Right ventricle myocardium inferior (tissue), 1 donor: ENCODE results near the gene TJP2. TPM values are rescaled to one million over a fixed set of nuclear protein-coding genes. Genes with fewer than 3 reads are reported as not detected.
A peak's percentile ranks its signal among the peaks of the same experiment; 100 is the strongest.
"Not testable (repeated sequence)": the region's sequence is repeated elsewhere in the genome, so short reads cannot be mapped to it uniquely, and the experiment has no call there.

Source experiments
- ATAC-seq: fragments of 200-7000 bp; cut with Tn5 transposase; one replicate; pipeline ENCODE4 v1.9.1; 2020; ENCODE audit warnings: mild to moderate bottlenecking, moderate library complexity
- DNase-seq: peaks from one replicate; pipeline ENCODE4 v3.0.0; 2021; ENCODE audit errors: missing footprints
- intact Hi-C: fragments of 100-400 bp; cut with DNase I; formaldehyde crosslinking; loops from one replicate; pipeline ENCODE4 v1.11.0; 2022
- total RNA-seq: library from RNA; stranded (reverse); fragmentation: NEBNext Ultra II Directional; extraction: Animal tissue kit (Norgen Biotek cat#: 25700); gene quantifications from one replicate; pipeline ENCODE4 v1.2.1, GENCODE V29; 2021
- donor health status: DM: no; HTN: yes; CAD: no; lungs with severe emphysema.

The TJP2 gene
- total RNA-seq, 1 donor from 2014 or later = 110 TPM

DNA sequence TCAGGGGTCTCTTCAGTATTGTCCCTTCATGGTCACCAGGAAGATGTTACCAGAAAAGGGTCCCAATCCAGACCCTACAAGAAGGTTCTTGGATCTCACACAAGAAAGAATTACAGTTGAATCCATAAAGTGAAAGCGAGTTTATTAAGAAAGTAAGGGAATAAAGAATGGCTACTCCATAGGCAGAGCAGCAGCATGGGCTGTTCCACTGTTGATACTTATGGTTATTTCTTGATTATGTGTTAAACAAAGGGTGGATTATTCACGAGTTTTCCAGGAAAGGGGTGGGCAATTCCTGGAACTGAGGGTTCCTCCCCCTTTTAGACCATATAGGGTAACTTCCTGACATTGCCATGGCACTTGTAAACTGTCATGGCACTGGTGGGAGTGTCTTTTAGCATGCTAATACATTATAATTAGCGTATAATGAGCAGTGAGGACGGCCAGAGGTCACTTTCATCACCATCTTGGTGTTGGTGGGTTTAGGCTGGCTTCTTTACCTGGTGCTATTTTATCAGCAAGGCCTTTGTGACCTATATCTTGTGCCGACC is 132.9 kb downstream of the TJP2 start:
- DNase-seq, ATAC-seq, intact Hi-C loops: not testable (repeated sequence)

DNA sequence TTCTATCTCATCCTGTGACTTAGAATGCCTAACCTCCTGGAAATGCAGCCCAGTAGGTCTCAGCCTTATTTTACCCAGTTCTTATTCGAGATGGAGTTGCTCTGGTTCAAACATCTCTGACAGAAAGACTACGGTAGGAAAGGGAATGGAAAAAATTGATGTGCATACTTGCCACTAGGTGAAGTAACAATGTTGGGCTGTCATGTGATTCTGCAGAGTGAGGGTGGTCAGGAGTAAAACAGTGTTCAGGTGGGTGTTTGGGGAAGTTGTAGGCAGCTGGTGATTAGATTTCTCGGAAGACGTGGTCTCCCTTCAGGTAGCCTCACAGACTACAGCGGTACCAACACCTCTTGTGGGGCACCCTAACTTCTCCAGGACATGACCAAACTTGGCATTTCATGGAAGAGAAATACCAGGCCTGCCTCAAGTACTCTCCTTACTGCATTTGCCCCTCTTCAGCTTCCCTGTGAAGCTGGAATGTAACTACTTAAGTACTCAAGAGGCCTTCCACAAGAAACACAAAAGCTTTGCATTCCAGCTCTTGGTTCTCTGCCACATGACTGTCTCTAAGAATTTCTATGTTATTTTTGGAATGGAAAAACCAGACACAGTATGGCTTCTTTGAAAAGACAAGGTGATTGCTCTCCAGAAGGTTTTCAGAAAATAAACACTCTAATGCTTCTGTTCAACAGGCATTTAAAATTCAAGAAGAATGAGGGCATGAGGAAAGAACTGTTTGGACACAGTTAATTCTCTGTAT is 133.5 kb downstream of the TJP2 start:
- ATAC-seq (peak; percentile 34), DNase-seq (no peak)

DNA sequence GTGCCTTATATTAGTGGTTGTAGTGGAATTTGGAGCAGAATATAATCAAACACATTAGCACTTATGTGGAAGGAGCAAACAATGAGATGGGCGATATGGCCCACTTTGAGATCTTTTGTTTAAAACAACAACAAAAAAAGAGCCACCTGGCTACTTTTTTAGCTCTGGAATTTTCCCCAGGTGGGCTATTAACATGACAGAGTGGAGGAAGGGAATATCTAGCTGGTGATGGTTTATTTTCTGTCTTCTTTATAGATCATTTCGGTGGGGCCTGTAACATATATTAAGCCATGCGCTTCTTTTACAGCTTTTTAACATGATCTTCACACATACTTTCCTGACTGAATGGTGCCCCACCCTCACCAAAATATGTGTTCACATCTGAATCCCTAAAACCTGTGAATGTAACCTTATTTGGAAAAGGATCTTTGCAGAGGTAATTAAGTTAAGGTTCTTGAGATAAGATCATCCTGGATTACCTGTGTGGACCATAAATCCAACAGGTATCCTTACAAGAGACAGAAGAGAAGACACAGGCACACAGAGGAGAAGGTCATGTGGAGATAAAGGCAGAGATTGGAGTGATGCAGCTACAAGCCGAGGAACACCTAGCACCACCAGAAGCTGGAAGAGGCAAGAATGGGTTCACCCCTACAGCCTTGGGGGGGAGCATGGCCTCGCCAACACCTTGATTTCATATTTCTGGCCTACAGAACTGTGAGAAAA is 134.3 kb downstream of the TJP2 start:
- DNase-seq (no peak), ATAC-seq (no peak)
- intact Hi-C loops = no loop called here

More for the DNA sequence above, 133.5 kb downstream of the TJP2 start:
- intact Hi-C loops = no loop called here

DNA sequence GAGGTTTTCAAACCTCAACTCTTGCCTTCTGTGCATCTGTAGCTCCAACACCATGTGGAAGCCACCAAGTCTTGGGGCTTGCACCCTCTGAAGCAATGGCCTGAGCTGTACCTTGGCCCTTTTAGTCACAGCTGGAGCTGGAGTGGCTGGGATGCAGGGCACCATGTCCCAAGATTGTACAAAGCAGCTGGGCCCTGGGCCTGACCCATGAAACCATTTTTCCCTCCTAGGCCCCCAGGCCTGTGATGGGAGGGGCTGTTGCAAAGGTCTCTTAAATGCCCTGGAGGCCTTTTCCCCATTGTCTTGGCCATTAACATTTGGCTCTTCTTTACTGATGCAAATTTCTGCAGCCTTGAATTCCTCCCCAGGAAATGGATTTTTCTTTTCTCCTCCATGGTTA is 139.1 kb downstream of the TJP2 start:
- intact Hi-C loops = no loop called here

DNA sequence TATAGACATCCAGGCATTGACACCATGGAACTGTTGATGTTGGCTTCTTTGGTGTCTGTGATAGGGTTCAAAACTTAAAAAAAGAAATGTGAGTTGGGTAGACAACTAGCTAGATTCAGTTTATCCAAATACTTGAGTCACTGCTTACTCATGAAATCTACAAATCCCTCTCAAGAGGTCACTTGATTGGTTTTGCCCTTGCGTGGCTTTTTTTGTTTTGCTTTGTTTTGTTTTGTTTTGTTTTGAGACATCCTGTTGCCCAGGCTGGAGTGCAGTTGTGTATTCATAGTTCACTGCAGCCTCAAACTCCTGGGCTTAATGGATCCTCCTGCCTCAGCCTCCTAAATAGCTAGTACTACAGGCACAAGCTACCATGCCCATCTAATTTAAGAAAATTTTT is 140.5 kb downstream of the TJP2 start:
- ATAC-seq (no peak), DNase-seq (no peak)
- intact Hi-C loops = no loop called here

More for the DNA sequence above, 139.1 kb downstream of the TJP2 start:
- DNase-seq (no peak), ATAC-seq (no peak)

DNA sequence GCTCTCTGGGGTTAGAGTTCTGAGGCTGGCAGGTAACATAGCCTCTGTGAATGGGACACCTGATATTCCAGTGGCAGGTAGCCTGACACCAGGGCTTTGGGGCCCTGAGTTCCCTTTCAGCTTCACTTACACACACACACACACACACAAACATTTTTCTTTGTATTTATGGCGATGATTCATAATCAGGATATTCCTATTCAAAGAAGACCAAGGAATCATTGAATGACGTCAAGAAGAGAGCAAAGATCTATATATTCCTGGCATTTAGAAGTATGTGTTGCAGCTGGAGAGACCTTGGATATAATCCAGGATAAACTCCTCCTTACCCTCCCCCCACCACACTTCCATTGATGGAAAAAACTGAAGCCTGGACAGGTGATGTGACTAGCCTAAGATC is 143.0 kb downstream of the TJP2 start:
- ATAC-seq (no peak), DNase-seq (no peak)
- intact Hi-C loops = no loop called here

DNA sequence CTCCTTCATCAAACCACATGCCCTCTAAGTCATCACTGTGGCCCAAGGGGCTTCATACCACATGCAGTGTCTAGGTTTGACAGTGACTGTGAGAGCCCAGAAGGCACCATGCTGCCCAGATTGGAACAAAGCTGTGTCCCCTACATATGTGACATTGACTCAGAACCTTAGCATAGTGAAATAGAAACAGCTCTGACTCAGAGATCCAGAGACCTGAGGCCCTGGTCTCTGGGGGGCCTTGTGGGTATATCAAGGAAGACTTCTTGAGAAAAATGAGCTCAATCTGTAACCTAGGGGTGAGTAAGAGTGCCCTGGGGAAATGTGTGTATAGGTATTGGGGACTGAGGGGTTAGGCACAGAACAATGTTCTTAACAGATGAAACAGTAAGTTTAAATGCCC is 143.8 kb downstream of the TJP2 start:
- intact Hi-C loops = no loop called here
- no peak for ATAC-seq

DNA sequence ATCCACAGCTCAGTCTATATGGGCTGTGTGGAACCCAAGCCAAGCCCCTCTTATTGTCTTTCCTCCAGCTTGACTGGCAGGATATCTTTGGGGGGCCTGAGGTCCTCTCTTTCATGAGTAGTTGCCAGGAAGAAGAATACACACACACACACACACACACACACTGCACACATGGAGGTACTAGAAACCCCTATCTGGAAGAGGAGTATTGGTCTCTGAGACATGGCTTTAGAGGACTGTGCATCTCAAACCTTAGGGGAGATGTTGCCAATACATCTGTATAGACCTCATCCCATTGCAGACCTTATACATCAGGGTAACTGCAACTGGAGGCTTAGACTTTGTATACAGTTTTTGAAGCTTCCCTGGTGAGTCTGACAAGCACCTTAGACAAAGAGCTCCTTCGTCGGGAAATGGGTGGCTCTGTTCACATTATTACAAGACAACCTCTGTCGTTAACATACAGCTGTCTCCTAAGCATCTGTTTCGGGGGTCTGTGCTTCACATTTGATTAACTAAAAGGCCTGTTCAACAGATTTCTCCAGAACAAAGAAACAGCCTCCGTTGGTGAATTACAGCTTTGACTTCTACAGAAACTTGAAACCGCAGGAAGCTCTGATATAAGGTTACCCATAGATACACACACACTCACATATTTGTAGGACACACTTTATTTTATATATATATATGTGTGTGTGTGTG is 145.4 kb downstream of the TJP2 start:
- intact Hi-C loops = loop anchor here (10.0 kb wide), 1 partner anchor 285 kb away; the partner anchor contains the start of gene FXN
- ATAC-seq = no peak
- no peak for DNase-seq

More for the DNA sequence above, 143.8 kb downstream of the TJP2 start:
- DNase-seq = no peak

DNA sequence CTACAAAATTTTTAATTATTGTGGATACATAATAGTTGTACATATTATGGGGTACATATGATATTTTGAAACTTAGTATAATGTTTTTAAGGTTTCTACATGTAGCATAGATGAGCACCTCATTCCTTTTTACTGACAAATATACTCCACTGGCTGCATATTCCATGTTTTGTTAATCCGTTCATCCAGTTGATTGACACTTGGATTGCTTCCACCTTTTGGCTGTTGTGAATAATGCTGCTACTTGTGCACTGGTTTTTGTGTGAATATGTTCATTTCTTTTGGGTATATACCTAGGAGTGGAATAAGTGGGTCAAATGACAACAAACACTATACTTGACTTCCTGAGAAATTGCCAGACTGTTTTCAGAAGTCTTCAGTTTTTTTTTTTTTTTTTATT is 148.2 kb downstream of the TJP2 start:
- intact Hi-C loops = loop anchor here (10.0 kb wide), 1 partner anchor 287 kb away; the partner anchor contains the start of gene FXN
- ATAC-seq (no peak), DNase-seq (no peak)

DNA sequence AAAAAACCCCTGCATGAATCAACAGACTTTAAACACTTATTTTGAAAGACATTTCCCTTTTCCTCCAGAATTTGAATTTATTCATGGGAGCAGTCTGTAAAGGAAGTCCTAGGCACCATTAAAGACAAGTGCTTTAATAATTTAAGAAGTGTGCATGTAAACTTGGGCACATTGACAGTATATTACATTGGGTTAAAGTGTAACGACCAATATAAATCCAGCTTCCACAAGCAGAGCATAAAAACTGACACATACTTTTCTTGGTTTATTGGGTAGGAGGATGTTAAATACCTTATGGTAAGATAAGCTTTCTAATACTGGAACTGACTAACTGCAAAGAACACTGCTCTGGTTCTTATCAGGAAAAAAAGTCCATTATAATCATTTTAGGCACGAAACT is 149.8 kb downstream of the TJP2 start:
- ATAC-seq (no peak), DNase-seq (no peak)
- intact Hi-C loops = loop anchor here (2.0 to 10.0 kb wide), 2 partner anchors 27 to 289 kb away; partner anchors contain the start of gene FXN

Other genes with a start within 250 kb of the TJP2 start
- not detected for gene PRKACG, start 160.2 kb upstream of the TJP2 start, total RNA-seq
- gene FXN, start 138.5 kb upstream of the TJP2 start, total RNA-seq = 36.6 TPM
- 20.0 TPM for gene ENTREP1, start 150.9 kb downstream of the TJP2 start, total RNA-seq